ENCODE measurements around the gene SERPINA10.

The SERPINA10 gene

DNA sequence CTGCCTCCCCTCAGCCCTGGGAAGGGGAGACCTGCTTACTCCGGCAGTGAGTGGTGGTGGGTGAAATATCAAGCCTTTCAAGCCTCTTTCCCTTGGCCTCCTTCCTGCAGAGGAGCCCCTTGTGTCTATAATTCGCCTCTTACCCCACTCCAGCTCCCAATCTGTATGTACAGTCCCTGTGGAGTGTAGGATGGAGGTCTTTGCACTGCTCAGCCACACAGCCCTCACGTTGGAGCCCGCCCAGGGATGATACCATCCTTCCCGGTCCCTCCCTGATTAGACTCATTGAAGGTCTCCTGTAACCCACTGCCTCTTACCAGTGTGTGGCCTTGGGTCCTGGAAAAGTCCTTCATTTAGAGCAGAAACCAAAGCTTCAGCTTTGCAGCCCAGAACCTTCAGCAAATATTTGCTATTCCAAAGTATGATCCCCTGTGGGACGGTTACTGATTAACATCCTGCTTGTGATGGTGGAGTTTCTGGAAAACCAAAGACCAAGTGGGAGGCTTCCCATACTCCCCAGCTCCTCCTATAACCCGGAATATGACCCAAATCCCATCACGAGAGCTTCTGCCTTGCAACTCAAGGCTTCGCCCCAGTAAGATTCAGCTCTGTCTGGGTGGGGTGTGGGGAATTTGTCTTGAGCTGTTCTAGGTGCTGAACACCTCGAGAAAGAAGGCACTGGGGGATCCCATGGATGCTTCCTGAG is at the start of gene SERPINA10:
Gene SERPINA10, minus strand, starts transcription at position 397 of the 706 bp plus-strand sequence. CDS start 2,675 bp downstream, outside the sequence.
- in situ Hi-C loops (cut with MboI; ENCODE audit: low sequenced_read_pairs), result no loop called here

DNA sequence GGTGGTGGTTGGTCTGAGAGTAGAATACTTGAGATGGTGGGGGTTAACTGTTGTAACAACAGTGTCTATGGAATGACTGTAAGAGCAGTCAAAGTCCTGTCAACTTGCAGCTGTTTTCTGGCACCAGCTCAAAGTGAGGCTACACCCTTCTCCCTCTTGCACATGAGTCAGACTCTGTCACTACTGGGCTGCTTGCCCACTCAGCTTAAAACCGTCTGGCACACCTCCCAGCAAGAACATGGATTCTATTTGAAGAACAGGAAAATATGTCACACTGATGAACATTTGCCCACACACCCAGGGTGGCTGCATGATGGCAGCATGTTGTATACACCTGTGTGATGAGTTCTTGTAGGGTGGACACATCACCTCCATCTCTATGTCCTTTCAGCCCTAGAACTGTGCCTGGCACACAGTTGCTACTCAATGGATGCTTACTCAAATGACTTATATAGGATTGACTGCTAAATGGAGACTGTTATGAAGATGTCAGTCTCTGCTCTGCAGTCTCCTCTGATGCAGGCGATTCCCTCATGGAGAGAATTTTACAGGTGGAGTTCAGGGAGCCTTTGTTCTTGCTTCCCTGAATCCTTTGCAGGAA is 49.4 kb upstream of the SERPINA10 start:
- in situ Hi-C loops (cut with MboI; ENCODE audit: low sequenced_read_pairs), result no loop called here

- in situ Hi-C loops (cut with MboI; ENCODE audit: low sequenced_read_pairs), result no loop called here
These were observed 48.7 kb upstream of the SERPINA10 start for GRCh38 chr14:94341656-94342333.

DNA sequence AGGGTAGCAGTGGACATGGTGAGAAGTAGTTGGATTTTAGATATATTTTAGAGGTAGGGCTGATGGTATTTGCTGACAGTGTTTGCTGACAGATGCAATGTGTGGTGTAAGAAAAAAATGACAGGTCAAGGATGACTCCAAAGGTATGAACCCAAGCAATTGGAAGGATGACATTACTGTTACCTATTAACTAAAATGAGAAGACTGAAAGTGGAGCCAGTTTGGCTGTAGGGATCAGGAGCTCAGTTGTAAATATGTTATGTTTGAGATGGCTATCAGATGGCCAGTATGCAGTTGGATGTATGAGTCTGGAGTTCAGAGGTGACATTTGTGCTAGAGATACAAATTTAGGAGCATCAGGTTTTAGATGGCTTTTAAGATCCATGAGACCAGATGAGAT is 47.5 kb upstream of the SERPINA10 start:
- in situ Hi-C loops (cut with MboI; ENCODE audit: low sequenced_read_pairs), result no loop called here

DNA sequence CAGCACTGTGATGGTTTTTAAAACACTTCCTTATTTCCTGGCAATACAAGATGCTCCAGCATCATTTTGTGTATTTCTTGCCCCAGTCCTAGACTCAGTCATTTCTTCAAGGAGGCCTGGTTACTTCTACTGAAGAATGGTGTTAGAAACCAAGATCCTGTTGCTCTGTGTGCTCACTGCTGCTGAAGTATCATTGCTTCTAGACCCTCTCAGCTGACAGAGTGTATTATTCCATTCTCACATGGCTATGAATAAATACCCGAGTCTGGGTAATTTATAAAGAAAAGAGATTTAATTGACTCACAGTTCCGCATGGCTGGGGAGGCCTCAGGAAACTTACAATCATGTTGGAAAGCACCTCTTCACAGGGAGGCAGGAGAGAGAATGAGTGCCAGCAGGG is 45.0 kb upstream of the SERPINA10 start:
- in situ Hi-C loops (cut with MboI; ENCODE audit: low sequenced_read_pairs), result no loop called here

GRCh38 chr14:94337274-94337673 is 44.2 kb upstream of the SERPINA10 start:
- in situ Hi-C loops (cut with MboI; ENCODE audit: low sequenced_read_pairs), result no loop called here

DNA sequence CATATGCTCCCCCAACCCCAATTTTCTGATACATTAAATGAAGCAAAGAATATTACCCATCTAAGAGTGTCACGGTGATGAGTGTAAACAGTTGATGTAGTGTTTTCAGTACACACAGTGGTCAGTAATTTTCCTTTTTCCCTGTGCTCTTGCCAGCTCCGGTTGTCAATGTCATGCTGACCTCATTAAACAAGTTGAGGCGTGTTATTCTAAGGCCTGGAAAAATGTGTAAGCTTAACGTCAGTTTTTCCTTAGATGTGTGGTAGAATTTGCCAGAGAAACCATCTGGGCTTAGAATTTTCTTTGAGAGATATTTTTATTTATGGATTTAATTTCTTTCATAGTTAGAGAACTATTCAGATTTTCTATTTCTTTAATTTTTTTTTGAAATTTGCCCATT is 41.8 kb upstream of the SERPINA10 start:
- in situ Hi-C loops (cut with MboI; ENCODE audit: low sequenced_read_pairs), result no loop called here

- in situ Hi-C loops (cut with MboI; ENCODE audit: low sequenced_read_pairs), result no loop called here
These were observed 39.5 kb upstream of the SERPINA10 start for GRCh38 chr14:94332587-94332986.

- in situ Hi-C loops (cut with MboI; ENCODE audit: low sequenced_read_pairs), result no loop called here
These were observed 39.1 kb upstream of the SERPINA10 start for GRCh38 chr14:94332063-94332583.

GRCh38 chr14:94331462-94331861 is 38.4 kb upstream of the SERPINA10 start:
- in situ Hi-C loops (cut with MboI; ENCODE audit: low sequenced_read_pairs), result no loop called here

- in situ Hi-C loops (cut with MboI; ENCODE audit: low sequenced_read_pairs), result no loop called here
These were observed 37.8 kb upstream of the SERPINA10 start for GRCh38 chr14:94330857-94331256.

DNA sequence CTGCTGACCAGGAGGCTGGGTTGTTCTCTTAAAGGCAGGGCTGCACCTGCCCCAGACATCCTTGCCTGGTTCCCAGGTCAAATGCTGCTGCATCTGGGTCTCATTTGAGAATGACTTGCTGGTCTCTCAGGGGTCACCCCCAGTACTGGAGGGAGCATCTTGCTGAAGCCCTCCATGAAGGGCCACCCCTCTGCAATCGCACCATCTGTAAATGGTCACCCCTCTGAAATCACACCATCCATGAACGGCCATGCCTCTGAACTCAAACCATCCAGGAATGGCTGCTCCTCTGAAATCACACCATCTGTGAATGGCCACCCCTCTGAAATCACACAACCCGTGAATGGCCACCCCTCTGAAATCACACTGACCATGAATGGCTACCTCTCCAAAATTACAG is 37.4 kb upstream of the SERPINA10 start:
- in situ Hi-C loops (cut with MboI; ENCODE audit: low sequenced_read_pairs), result no loop called here

DNA sequence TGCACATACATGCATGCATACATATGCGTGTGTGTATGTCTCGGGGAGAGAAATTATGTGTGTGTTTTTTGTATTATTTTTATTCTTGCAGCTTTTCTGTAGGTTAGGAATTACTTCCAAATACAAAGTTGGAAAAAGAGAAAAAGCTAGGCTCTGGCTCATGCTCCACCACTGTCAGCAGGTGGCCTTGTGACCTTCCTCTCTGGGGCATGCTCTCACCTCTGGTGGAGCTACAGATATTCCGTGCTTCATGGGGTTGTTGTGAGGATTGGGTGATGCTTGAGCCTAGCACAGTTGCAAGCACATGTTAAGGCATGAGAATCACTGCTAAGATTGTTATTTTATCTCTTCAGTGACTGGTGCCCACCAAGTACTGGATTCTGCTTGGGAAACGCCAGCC is 36.8 kb upstream of the SERPINA10 start:
- in situ Hi-C loops (cut with MboI; ENCODE audit: low sequenced_read_pairs), result no loop called here

DNA sequence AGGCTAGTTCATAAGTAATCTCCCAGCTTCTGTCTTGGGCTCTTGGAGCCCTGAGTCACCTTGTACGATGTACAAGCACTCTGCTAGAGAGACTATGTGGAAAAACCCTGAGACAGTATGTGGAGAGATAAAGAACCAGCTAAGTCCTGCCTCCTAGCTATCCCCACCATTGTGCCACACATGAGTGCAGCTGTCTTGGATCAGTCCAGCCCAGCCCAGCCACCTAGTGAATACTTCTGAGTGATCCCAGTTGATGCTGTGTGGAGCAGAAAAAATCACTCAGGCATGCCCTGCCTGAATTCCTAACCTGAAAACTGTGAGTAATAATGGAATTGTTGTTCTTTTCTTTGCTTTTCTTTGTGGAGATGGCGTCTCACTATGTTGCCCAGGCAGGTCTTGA is 35.1 kb upstream of the SERPINA10 start:
- in situ Hi-C loops (cut with MboI; ENCODE audit: low sequenced_read_pairs), result no loop called here

GRCh38 chr14:94322648-94323570 is 29.8 kb upstream of the SERPINA10 start, which contains the start of gene SERPINA6:
SERPINA6 (minus strand) TSS chr14:94323336; CDS start chr14:94314648, 8,688 bp downstream.
- in situ Hi-C loops (cut with MboI; ENCODE audit: low sequenced_read_pairs), result no loop called here

DNA sequence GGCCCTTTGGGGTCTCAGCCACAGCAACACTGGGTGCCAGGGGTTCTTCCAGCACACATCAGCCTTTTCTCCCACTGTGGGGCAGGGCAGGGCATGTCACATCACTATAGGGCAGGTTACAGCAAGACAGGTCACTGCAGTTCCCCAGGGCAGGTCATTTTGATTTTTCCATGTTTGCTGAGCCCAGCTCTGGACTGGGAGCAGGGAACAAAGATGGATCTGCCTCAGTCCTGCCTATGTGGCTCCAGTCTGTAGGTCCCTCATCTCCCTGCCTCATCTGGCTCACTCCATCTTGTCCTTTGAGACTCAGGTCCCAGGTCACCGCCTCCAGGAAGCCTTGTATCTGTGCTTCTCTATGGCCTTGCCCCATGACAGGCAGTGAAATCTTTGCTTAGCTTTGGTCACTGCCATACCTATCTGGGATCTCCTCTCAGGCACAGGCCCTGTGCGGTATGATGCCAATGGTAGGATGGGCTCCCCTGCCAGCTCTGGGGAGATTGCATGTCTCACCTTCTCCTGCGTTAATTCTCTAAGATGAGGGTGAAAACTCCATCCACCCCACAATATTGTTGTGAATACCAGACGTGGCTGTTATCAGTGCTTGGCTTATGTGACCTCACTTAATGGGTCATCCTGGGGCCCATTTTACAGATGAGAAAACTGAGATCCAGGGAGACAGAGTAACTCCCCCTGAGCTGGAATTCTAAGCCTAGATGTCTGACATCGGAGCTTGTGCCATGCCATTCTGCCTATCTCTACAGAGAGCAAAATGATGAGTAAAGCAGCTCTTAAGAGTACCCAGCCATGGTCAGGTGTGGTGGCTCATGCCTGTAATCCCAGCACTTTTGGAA is 28.6 kb upstream of the SERPINA10 start:
- in situ Hi-C loops (cut with MboI; ENCODE audit: low sequenced_read_pairs), result no loop called here

DNA sequence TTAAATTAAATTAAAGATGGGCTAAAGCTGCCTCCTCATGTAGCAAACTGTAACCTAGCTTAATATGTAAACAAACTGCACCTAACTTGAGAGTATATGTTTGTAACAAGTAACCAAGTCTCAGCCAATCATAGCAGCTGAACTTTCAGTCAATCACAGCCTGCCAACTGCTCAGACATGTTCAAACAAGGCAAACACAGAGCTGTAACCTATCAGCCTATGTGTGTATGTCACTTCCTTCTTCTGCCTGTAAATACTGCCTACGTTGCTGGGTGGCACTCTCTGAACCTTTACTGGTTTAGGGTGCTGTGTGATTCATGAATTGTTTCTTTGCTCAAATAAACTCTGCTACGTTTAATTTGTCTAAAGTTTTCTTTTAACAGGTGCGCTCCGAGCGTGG is 27.2 kb upstream of the SERPINA10 start:
- in situ Hi-C loops (cut with MboI; ENCODE audit: low sequenced_read_pairs), result no loop called here

DNA sequence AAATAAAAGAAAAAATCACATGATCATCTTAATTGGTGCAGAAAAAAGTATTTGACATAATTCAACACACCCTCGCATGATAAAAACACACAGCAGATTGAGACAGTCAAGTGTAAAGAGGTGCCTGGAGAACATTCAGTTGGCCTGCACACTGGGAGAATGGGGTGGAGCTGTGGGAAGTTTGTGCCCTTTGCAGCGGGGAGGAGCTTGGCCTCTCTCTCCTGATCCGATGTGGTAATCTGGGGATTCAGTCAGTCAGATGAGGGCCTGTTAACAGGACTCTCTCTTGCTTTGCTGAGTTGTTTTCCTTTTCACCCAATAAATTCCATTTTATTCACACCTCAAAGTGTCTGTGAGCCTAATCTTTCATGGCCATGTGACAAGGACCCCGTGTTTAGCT is 24.2 kb upstream of the SERPINA10 start:
- in situ Hi-C loops (cut with MboI; ENCODE audit: low sequenced_read_pairs), result no loop called here

DNA sequence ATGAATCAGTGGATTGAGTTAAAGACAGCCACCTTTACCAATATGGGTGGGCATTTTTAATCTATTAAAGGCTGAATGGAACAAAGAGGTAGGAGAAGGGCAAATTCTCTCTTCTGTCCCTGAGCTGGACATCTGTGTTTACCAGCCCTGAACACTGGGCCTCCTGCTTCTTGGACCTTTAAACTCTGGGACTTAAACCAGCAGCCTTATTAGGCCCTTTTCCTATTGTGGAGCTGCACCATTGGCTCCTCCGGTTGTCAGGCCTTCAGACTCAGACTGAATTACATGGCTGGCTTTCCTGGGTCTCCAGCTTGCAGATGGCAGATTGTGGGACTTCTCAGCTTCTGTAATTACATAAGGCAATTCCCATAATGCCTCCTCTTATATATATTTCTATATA is 23.6 kb upstream of the SERPINA10 start:
- in situ Hi-C loops (cut with MboI; ENCODE audit: low sequenced_read_pairs), result no loop called here

GRCh38 chr14:94314890-94315289 is 21.8 kb upstream of the SERPINA10 start:
- in situ Hi-C loops (cut with MboI; ENCODE audit: low sequenced_read_pairs), result no loop called here
